GM18499 (cell line): ENCODE data around the gene HPGDS.
"Not testable (repeated sequence)": the region's sequence is repeated elsewhere in the genome, so short reads cannot be mapped to it uniquely, and the experiment has no call there.

ENCODE experiments used
- ATAC-seq: cut with Tn5 transposase; IDR thresholded peaks from one replicate; pipeline ENCODE4 v1.9.1; 2021; ENCODE audit warnings: moderate number of reproducible peaks; ENCODE audit not compliant: insufficient read depth, unreplicated experiment

HPGDS gene

GRCh38 chr4:94358101-94358500 is 15.5 kb upstream of the HPGDS start:
- ATAC-seq, result no peak

DNA sequence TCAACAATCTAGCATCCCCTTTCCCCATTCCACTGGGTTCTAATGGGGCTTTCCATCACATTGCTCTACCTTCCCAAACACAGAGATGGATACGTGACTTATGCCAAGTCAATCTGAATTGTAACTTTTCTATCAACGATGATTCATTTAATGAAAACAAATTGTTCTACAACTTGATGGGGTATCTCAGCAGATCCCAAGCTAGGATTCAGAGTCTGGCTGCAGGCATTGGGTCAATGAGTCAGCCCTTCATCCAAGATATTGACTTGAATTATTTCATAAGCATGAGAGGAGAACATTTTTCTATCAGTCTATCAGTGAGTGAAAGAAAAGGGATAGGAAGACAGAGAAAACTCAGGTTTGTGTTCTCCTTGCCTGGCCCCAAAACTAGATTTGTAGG is 15.0 kb upstream of the HPGDS start:
- no peak for ATAC-seq

- no peak for ATAC-seq
Measured at GRCh38 chr4:94356444-94356843, 13.8 kb upstream of the HPGDS start.

GRCh38 chr4:94354474-94354896 is 11.8 kb upstream of the HPGDS start:
- no peak for ATAC-seq

- no peak for ATAC-seq
Measured at GRCh38 chr4:94352996-94353395, 10.4 kb upstream of the HPGDS start.

DNA sequence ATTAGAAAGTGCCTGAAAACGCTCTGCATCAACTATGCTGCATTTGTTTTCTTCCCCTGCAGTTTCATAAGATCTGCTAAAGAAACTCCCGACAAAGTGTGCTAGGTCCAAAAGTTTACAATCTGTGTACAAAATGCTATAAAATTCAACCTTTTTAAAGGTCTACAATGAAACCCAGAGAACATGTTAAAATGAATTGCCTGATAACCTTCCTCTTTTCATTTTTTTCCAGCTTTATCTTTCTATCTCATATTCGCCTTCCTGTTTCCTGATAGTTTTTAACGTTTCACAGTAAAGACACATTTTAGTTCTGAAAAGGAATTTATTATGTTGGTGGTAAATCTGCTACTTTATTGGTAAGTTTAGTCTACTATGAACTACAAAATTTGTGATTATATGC is 9.5 kb upstream of the HPGDS start:
- ATAC-seq, result no peak

GRCh38 chr4:94351319-94351718 is 8.7 kb upstream of the HPGDS start:
- no peak for ATAC-seq

DNA sequence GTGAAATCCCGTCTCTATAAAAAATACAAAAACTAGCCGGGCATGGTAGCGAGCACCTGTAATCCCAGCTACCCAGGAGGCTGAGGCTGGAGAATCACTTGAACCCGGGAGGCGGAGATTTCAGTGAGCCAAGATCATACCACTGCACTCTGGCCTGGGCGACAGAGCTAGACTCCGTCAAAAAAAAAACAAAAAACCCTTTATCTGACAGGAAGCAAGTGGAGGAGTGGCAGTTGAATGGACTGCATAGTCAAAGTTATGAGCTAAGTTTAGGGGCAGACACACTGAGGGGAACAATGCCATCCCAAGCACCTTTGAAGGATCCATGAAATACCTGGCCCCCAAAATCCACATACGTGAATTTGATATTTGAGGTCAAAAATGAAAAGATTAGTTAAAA is 7.5 kb upstream of the HPGDS start:
- ATAC-seq, result no peak

- ATAC-seq, result no peak
Measured at GRCh38 chr4:94349193-94349592, 6.6 kb upstream of the HPGDS start.

- ATAC-seq, result no peak
Measured at GRCh38 chr4:94348666-94349065, 6.0 kb upstream of the HPGDS start.

DNA sequence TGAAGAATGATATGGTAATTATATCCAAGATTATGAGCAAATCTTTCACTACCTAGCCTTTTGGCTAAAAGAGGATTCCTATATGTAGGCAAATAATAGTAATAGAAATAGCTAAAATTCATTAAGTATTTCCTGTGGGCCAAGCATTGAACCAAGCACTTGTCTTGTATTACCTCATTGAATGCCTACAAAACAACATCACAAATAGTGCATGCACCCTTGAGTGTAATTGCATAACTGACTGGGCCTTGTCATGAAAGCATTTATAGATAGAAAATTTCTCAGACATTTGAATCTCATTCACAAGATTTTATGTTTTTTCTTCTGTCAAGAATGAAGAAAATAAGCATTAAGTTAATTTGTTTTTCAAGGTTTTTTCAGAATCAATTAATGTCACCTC is 3.9 kb upstream of the HPGDS start:
- no peak for ATAC-seq

DNA sequence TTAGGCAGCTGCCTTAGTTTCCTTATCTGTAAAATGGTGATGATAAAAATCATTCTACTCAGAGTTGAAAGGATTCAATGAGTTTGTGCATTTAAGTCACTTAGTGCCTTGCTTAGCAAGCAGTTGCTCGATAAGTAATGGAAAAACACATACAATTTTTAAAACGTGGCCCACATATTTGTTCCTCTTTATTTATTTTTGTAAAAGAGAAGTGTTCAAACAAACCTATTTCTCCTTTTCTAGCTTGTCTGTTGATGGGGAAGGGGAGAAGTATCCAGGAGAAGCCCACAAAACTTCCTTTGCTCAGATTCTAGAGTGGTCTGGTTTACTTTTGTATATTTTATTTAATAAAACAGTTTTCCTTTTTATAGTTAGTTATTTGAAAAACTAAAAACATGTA is 3.3 kb upstream of the HPGDS start:
- no peak for ATAC-seq

- ATAC-seq, result no peak
Measured at GRCh38 chr4:94345266-94345665, 2.6 kb upstream of the HPGDS start.

DNA sequence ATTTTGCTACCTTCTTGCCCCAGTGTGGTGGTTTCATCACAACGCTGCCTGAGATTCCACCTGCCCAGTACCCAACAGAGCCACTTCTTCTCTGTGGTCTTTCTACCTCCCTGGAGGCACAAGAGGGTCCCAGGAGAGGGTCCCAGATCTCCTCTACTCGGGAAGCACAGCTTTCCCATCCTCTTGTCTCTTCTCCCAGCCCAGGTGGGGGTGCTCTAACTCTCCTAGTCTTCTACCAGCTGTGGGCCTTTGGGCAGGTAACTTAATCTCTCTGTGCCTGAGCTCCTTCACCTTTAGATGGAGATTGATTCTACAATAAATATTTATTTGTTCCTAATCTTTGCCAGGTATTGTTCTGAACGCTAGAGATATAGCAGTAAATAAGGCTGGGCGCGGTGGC is 1.8 kb upstream of the HPGDS start:
- no peak for ATAC-seq

- ATAC-seq, result no peak
Measured at GRCh38 chr4:94341481-94342370, 910 bp downstream of the HPGDS start.

GRCh38 chr4:94339779-94340178 is 2.9 kb downstream of the HPGDS start:
- no peak for ATAC-seq

DNA sequence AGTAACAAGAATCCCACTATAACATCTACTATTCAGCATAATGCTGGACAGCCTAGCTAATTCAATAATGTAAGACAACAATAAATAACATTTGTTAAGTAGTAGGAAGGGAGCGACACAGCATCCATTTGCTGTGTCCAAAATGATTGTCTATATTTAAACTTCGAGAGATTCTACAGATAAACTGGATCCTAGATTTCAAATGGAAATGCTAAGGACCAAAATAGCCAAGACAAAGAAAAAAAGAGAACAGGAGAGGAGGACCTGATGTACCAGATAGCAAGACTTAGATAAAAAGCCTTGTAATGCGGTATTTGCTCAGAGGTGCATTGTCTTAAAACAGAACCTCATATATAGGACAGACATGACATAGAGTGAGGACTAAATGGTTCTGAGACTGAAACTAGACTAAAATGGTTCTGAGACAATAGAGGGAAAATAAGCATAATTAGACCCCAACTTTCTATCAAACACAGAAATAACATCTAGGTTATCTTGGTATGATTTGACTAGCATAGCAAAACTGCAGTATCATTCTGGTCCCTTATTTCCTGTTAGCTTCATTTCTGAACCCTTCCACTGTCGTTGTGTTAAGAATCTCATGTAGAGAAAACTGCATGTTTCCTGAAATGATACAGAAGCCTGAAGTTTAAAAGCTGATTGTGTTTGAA is 3.8 kb downstream of the HPGDS start:
- peak; percentile 51 for ATAC-seq

DNA sequence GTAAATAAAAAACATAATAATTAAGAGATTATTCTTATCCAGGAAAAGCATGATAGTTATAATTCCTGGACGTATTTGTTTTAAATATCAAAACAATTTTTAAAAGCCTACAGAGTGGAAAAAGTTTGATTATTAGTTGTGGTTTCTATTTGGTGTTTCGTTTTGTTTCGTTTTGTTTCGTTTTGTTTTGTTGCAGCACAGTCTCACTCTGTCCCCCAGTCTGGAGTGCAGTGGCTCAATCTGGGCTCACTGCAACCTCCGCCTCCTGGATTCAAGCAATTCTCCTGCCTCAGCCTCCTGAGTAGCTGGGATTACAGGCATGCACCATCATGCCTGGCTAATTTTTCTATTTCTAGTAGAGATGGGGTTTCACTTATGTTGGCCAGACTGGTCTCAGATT is 5.8 kb downstream of the HPGDS start:
- not testable (repeated sequence) for ATAC-seq

- ATAC-seq, result no peak
Measured at GRCh38 chr4:94336303-94336702, 6.3 kb downstream of the HPGDS start.

GRCh38 chr4:94334962-94335361 is 7.7 kb downstream of the HPGDS start:
- no peak for ATAC-seq

- ATAC-seq, result no peak
Measured at GRCh38 chr4:94334476-94334875, 8.2 kb downstream of the HPGDS start.

- no peak for ATAC-seq
Measured at GRCh38 chr4:94333866-94334265, 8.8 kb downstream of the HPGDS start.
